Right forelimb (tissue), 1 donor: ENCODE data around the gene MYMX.
"Not testable (repeated sequence)": the region's sequence is repeated elsewhere in the genome, so short reads cannot be mapped to it uniquely, and the experiment has no call there.

Experiments used
- DNase-seq: peaks from one replicate; pipeline ENCODE4 v3.0.0-alpha.2; 2018

MYMX gene

GRCh38 chr6:44216677-44217331, at the start of gene MYMX:
TSS of gene MYMX (plus strand) at chr6:44216926. CDS start at chr6:44217472, 546 bp downstream.
- DNase-seq, result peak; percentile 74

GRCh38 chr6:44167567-44167966, 49.2 kb upstream of the MYMX start:
- DNase-seq, result no peak

GRCh38 chr6:44169154-44169553, 47.6 kb upstream of the MYMX start:
- DNase-seq, result no peak

- DNase-seq, result no peak
These were observed 46.7 kb upstream of the MYMX start for GRCh38 chr6:44169886-44170570.

GRCh38 chr6:44171899-44172546, 44.7 kb upstream of the MYMX start:
- DNase-seq, result no peak

GRCh38 chr6:44172731-44173500, 43.8 kb upstream of the MYMX start:
- DNase-seq, result peak; percentile 87

- DNase-seq, result no peak
These were observed 40.5 kb upstream of the MYMX start for GRCh38 chr6:44176130-44176761.

- DNase-seq, result no peak
These were observed 39.8 kb upstream of the MYMX start for GRCh38 chr6:44176762-44177509.

GRCh38 chr6:44177691-44178423, 38.9 kb upstream of the MYMX start:
- no peak for DNase-seq

GRCh38 chr6:44178424-44179071, 38.2 kb upstream of the MYMX start:
- no peak for DNase-seq

GRCh38 chr6:44179072-44179536, 37.6 kb upstream of the MYMX start:
- DNase-seq, result no peak

- DNase-seq, result no peak
These were observed 37.1 kb upstream of the MYMX start for GRCh38 chr6:44179648-44180047.

GRCh38 chr6:44180406-44180805, 36.3 kb upstream of the MYMX start:
- DNase-seq, result no peak

- DNase-seq, result no peak
These were observed 35.8 kb upstream of the MYMX start for GRCh38 chr6:44180886-44181285.

GRCh38 chr6:44181784-44182183, 34.9 kb upstream of the MYMX start:
- DNase-seq, result not testable (repeated sequence)

- DNase-seq, result no peak
These were observed 33.8 kb upstream of the MYMX start for GRCh38 chr6:44182911-44183390.

- DNase-seq, result no peak
These were observed 32.9 kb upstream of the MYMX start for GRCh38 chr6:44183783-44184182.

GRCh38 chr6:44185356-44185755, 31.4 kb upstream of the MYMX start:
- not testable (repeated sequence) for DNase-seq

GRCh38 chr6:44185953-44186634, 30.6 kb upstream of the MYMX start:
- no peak for DNase-seq

- DNase-seq, result no peak
These were observed 30.1 kb upstream of the MYMX start for GRCh38 chr6:44186635-44187025.
